Measurements from ENCODE around the gene RAMP1.
"Not testable (repeated sequence)": the region's sequence is repeated elsewhere in the genome, so short reads cannot be mapped to it uniquely, and the experiment has no call there.

Gene RAMP1

DNA sequence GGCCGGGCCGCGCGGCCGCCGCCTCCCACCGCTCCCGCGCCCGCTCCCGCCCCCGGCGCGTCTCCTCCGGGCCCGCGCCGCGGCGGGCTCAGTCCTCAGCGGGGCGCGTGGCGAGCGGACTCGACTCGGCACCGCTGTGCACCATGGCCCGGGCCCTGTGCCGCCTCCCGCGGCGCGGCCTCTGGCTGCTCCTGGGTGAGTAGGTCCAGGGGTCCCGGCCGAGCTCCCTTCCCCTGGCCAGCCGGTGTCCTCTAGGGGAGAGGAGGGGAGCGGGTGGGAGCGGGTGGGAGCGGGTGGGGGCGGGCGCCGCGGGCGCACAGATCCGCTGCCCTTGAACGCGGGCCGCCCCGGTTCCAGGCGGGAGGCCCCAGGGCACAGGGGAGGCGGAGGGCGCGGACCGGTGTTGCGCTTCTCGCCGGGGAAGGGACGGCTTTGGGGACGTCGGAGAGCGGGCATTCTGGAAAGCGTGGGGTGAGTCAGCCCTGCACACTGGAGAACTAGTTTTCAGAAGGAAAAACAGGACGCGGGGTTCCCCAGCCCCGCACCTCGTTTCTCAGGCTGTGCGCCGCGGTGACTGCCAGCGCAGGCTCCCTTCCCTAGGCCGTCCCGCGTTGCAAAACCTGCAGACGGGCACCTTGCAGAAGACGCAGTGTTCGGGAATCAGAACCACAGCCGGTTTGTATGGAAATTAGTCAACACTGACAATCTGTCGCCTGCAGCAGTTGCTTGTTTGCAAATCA, at the start of gene RAMP1:
Gene RAMP1, plus strand, starts transcription at position 91 of the 740 bp plus-strand sequence. Its CDS starts 53 bp downstream, at position 144.
- peaks cover 3% of the 10 kb centered on the region for H3K27me3 ChIP-seq (ENCODE audit: insufficient read depth, low read length)
- peaks cover 19% of the 10 kb centered on the region for H3K4me1 ChIP-seq (ENCODE audit: insufficient read depth, low read length)
- H3K36me3 ChIP-seq (ENCODE audit: insufficient read depth, low read length) = no peaks in the 10 kb centered on the region
- H3K9me3 ChIP-seq (ENCODE audit: low read length) = no peaks in the 10 kb centered on the region
- no peak within 1 kb of the TSS for H3K4me3 ChIP-seq (ENCODE audit: low read length)
- H2AFZ ChIP-seq (ENCODE audit: low read depth, low read length) = no peak within 1 kb of the TSS

DNA sequence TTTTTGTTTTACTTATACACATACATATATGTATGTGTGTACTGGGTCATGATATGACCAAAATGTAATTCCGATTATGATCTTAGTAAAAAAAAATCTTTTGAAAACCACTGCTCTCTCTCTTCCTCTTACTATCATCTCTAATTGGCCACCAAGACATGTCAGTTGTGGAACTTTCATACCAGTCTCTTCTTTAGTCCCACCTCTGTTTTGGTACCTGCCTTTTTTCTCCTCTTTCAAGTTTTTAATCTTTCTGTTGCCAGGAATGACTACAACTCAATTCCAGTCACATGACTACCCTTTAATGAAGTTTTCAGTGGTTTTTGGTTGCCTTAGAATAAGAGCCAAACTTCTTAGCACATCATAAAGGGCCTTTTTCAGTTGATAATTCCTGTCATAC, 43.8 kb upstream of the RAMP1 start:
- Histone ChIP-seq H3K27me3 (ENCODE audit: insufficient read depth, low read length) (peaks cover 3% of the 10 kb centered on the region), H3K9me3 (ENCODE audit: low read length) (no peaks in the 10 kb centered on the region), H3K36me3 (ENCODE audit: insufficient read depth, low read length) (no peaks in the 10 kb centered on the region), H3K4me3 (ENCODE audit: low read length) (no peak overlapping the region), H2AFZ (ENCODE audit: low read depth, low read length) (no peak overlapping the region), H3K4me1 (ENCODE audit: insufficient read depth, low read length) (no peaks in the 10 kb centered on the region)

- H3K27me3 ChIP-seq (ENCODE audit: insufficient read depth, low read length) = peaks cover 3% of the 10 kb centered on the region
- H3K4me1 ChIP-seq (ENCODE audit: insufficient read depth, low read length) = no peaks in the 10 kb centered on the region
- H3K36me3 ChIP-seq (ENCODE audit: insufficient read depth, low read length) = no peaks in the 10 kb centered on the region
- no peak overlapping the region for H3K4me3 ChIP-seq (ENCODE audit: low read length)
- no peak overlapping the region for H2AFZ ChIP-seq (ENCODE audit: low read depth, low read length)
- H3K9me3 ChIP-seq (ENCODE audit: low read length) = no peaks in the 10 kb centered on the region
These were observed 42.9 kb upstream of the RAMP1 start for GRCh38 chr2:237816531-237816930.

GRCh38 chr2:237818066-237818473, 41.4 kb upstream of the RAMP1 start:
- Histone ChIP-seq H3K27me3 (ENCODE audit: insufficient read depth, low read length) (peaks cover 3% of the 10 kb centered on the region), H2AFZ (ENCODE audit: low read depth, low read length) (no peak overlapping the region), H3K9me3 (ENCODE audit: low read length) (no peaks in the 10 kb centered on the region), H3K4me1 (ENCODE audit: insufficient read depth, low read length) (no peaks in the 10 kb centered on the region), H3K4me3 (ENCODE audit: low read length) (no peak overlapping the region), H3K36me3 (ENCODE audit: insufficient read depth, low read length) (no peaks in the 10 kb centered on the region)

- Histone ChIP-seq H3K4me1 (ENCODE audit: insufficient read depth, low read length) (no peaks in the 10 kb centered on the region), H3K36me3 (ENCODE audit: insufficient read depth, low read length) (no peaks in the 10 kb centered on the region), H3K9me3 (ENCODE audit: low read length) (no peaks in the 10 kb centered on the region), H2AFZ (ENCODE audit: low read depth, low read length) (no peak overlapping the region), H3K27me3 (ENCODE audit: insufficient read depth, low read length) (peaks cover 3% of the 10 kb centered on the region), H3K4me3 (ENCODE audit: low read length) (no peak overlapping the region)
These were observed 40.2 kb upstream of the RAMP1 start for GRCh38 chr2:237819231-237819630.

DNA sequence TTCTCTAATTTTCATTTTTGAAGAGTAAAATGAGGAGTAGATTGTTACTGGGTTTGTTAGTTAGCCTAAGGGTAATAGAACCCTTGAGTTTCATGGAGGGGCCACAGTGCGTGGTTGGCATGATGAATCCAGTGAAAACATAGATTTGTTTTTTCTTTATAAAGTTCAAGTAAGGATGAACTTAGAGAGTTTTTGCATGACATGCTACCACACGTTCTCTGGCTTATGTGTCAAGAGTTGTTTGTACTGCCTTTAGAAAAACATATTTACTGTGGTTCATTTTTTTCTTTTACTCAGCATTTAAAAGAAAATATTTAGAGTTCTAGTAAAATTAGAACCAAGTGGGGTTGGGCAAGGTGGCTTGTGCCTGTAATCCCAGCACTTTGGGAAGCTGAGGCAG, 39.0 kb upstream of the RAMP1 start:
- no peaks in the 10 kb centered on the region for H3K4me1 ChIP-seq (ENCODE audit: insufficient read depth, low read length)
- H2AFZ ChIP-seq (ENCODE audit: low read depth, low read length) = no peak overlapping the region
- H3K4me3 ChIP-seq (ENCODE audit: low read length) = no peak overlapping the region
- H3K36me3 ChIP-seq (ENCODE audit: insufficient read depth, low read length) = no peaks in the 10 kb centered on the region
- no peaks in the 10 kb centered on the region for H3K9me3 ChIP-seq (ENCODE audit: low read length)
- H3K27me3 ChIP-seq (ENCODE audit: insufficient read depth, low read length) = peaks cover 3% of the 10 kb centered on the region

GRCh38 chr2:237823544-237823943, 35.9 kb upstream of the RAMP1 start:
- H3K4me3 ChIP-seq (ENCODE audit: low read length) = no peak overlapping the region
- no peaks in the 10 kb centered on the region for H3K36me3 ChIP-seq (ENCODE audit: insufficient read depth, low read length)
- peaks cover 4% of the 10 kb centered on the region for H3K4me1 ChIP-seq (ENCODE audit: insufficient read depth, low read length)
- H3K27me3 ChIP-seq (ENCODE audit: insufficient read depth, low read length) = no peaks in the 10 kb centered on the region
- no peak overlapping the region for H2AFZ ChIP-seq (ENCODE audit: low read depth, low read length)
- no peaks in the 10 kb centered on the region for H3K9me3 ChIP-seq (ENCODE audit: low read length)

- no peaks in the 10 kb centered on the region for H3K27me3 ChIP-seq (ENCODE audit: insufficient read depth, low read length)
- H3K36me3 ChIP-seq (ENCODE audit: insufficient read depth, low read length) = no peaks in the 10 kb centered on the region
- peaks cover 4% of the 10 kb centered on the region for H3K4me1 ChIP-seq (ENCODE audit: insufficient read depth, low read length)
- H2AFZ ChIP-seq (ENCODE audit: low read depth, low read length) = no peak overlapping the region
- no peak overlapping the region for H3K4me3 ChIP-seq (ENCODE audit: low read length)
- H3K9me3 ChIP-seq (ENCODE audit: low read length) = no peaks in the 10 kb centered on the region
These were observed 35.3 kb upstream of the RAMP1 start for GRCh38 chr2:237824085-237824484.

- Histone ChIP-seq H3K4me1 (ENCODE audit: insufficient read depth, low read length) (peaks cover 4% of the 10 kb centered on the region), H3K36me3 (ENCODE audit: insufficient read depth, low read length) (no peaks in the 10 kb centered on the region), H3K4me3 (ENCODE audit: low read length) (no peak overlapping the region), H3K9me3 (ENCODE audit: low read length) (no peaks in the 10 kb centered on the region), H2AFZ (ENCODE audit: low read depth, low read length) (no peak overlapping the region), H3K27me3 (ENCODE audit: insufficient read depth, low read length) (no peaks in the 10 kb centered on the region)
These were observed 31.9 kb upstream of the RAMP1 start for GRCh38 chr2:237827421-237827987.

DNA sequence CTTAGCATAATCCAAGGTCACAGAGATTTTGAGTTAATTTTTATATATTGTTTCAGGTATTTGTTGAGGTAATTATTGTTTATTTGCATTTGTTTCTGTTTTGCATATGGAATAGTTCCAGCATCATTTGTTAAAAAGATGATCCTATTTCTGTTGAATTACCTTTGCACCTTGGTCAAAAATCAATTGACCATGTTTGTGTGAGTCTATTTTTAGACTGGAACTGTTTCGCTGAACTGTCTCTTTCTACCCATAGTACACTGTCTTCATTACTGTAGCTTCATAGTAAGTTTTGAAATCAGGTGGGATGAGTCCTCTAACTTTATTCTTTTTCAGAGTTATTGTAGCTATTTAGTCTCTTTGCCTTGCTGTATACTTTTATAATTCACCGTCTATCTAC, 28.9 kb upstream of the RAMP1 start:
- Histone ChIP-seq H3K36me3 (ENCODE audit: insufficient read depth, low read length) (no peaks in the 10 kb centered on the region), H3K4me1 (ENCODE audit: insufficient read depth, low read length) (peaks cover 4% of the 10 kb centered on the region), H3K9me3 (ENCODE audit: low read length) (no peaks in the 10 kb centered on the region), H3K27me3 (ENCODE audit: insufficient read depth, low read length) (no peaks in the 10 kb centered on the region), H3K4me3 (ENCODE audit: low read length) (no peak overlapping the region), H2AFZ (ENCODE audit: low read depth, low read length) (no peak overlapping the region)

DNA sequence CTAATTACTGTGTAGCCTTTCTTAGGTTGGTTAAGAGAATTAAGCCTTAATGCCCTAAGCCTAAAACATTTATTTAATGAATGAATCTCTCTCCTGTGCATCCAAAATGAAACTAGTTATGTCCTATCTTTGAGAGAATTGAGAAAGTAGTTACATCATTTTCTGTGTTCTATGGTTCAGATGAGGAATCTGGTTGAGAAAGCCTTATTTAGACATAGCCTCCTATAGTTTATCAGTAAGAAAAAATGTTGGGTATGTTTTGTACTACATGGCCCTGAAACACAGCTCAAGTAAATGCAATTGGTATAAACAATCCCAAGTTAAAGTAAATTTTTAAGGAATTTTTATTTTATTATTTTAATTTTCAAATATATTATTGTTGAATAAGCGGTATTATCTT, 25.9 kb upstream of the RAMP1 start:
- H3K4me1 ChIP-seq (ENCODE audit: insufficient read depth, low read length) = no peaks in the 10 kb centered on the region
- H3K9me3 ChIP-seq (ENCODE audit: low read length) = no peaks in the 10 kb centered on the region
- no peak overlapping the region for H2AFZ ChIP-seq (ENCODE audit: low read depth, low read length)
- no peaks in the 10 kb centered on the region for H3K36me3 ChIP-seq (ENCODE audit: insufficient read depth, low read length)
- H3K4me3 ChIP-seq (ENCODE audit: low read length) = no peak overlapping the region
- no peaks in the 10 kb centered on the region for H3K27me3 ChIP-seq (ENCODE audit: insufficient read depth, low read length)

DNA sequence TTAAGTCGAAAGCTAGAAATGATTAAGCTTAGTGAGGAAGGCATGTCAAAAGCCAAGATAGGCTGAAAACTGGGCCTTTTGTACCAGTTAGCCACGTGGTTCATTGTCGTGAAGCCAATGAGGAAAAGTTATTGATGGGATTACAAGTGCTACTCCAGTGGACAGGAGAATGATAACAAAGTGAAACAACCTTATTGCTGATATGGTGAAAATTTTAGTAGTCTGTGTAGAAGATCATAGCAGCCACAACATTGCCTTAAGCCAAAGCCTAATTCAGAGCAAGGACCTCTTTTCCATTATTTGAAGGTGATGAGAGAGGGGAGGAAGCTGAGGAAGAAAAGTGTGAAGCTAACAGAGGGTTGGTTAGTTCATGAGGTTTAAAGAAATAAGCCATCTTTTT, 24.1 kb upstream of the RAMP1 start:
- H3K4me1 ChIP-seq (ENCODE audit: insufficient read depth, low read length) = no peaks in the 10 kb centered on the region
- H3K9me3 ChIP-seq (ENCODE audit: low read length) = no peaks in the 10 kb centered on the region
- no peaks in the 10 kb centered on the region for H3K27me3 ChIP-seq (ENCODE audit: insufficient read depth, low read length)
- no peak overlapping the region for H3K4me3 ChIP-seq (ENCODE audit: low read length)
- no peak overlapping the region for H2AFZ ChIP-seq (ENCODE audit: low read depth, low read length)
- H3K36me3 ChIP-seq (ENCODE audit: insufficient read depth, low read length) = no peaks in the 10 kb centered on the region

DNA sequence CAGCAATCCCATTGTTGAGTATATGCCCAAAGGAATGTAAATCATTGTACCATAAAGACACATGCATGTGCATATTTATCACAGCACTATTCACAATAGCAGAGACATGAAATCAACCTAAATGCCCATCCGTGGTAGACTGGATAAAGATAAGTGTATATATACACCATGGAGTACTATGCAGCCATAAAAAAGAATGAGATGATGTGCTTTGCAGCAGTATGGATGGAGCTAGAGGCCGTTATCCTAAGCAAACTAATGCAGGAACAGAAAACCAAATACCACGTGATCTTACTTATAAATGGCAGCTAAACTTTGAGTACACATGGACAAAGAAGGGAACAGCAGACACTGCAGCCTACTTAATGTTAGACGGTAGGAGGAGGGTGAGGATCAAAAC, 18.4 kb upstream of the RAMP1 start:
- Histone ChIP-seq H3K27me3 (ENCODE audit: insufficient read depth, low read length) (no peaks in the 10 kb centered on the region), H3K36me3 (ENCODE audit: insufficient read depth, low read length) (no peaks in the 10 kb centered on the region), H2AFZ (ENCODE audit: low read depth, low read length) (no peak overlapping the region), H3K9me3 (ENCODE audit: low read length) (no peaks in the 10 kb centered on the region), H3K4me1 (ENCODE audit: insufficient read depth, low read length) (no peaks in the 10 kb centered on the region), H3K4me3 (ENCODE audit: low read length) (no peak overlapping the region)

GRCh38 chr2:237848940-237849339, 10.5 kb upstream of the RAMP1 start:
- not testable (repeated sequence) for H2AFZ ChIP-seq (ENCODE audit: low read depth, low read length); H3K4me1 ChIP-seq (ENCODE audit: insufficient read depth, low read length); H3K9me3 ChIP-seq (ENCODE audit: low read length); H3K27me3 ChIP-seq (ENCODE audit: insufficient read depth, low read length); H3K4me3 ChIP-seq (ENCODE audit: low read length); H3K36me3 ChIP-seq (ENCODE audit: insufficient read depth, low read length)

Data from neuron (in vitro differentiated cells).